ENCODE data around the gene SAMSN1. TPM values are rescaled to one million over a fixed set of nuclear protein-coding genes. Genes with fewer than 3 reads are reported as not detected.

SAMSN1 gene
- total and polyA plus RNA-seq, 9 of the 15 experiments (the other 6 are each of a cell fraction or from before 2014, with no cell fraction given): 101 to 223 (median 159) TPM

DNA sequence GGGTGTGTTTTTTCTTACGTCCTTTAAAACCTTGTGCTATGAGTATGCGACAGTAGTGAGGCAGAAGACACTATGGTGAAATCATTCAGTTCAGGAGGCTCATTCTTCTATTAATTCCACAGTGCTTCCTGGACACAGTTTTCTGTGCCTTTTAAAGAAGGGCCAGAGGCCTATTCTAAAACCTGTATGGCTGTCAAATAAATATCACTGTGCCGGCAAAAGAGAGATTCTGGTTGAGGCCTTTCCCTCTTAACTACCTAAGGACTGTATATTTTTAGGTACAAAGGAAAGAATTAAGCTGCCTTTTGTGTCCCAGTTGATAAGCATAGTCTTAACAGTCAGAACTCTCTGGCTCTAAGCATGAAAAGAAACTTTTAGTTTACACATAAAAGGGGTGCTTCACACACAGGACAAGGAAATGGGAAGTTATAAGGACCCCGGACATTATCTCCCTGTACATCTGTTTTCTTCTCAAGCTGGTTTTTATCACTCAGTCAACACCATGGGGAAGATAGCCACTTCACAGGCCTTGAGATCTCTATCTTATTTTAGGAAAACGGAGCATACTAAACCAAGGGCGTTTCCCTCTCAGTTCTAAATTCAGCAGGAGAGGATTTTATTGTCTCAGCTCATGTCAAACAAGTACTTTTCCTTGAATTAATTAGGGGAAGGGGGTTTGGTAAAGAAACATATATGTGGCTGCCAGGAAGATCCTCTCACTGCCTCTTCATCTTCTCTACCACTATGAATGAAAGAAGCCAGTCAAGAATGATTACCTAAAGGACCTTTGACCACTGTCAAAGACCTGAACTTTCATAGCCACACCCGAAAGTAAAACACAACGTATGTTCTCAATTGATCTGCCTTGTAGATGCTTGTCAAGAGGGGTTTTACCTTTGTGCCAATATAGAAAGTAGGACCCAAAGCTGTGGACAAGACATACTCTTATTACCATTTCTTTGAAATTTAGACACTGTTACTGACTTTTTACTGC lies 91.8 kb downstream of the SAMSN1 start (continued):
- TF ChIP-seq, protein P1, sequence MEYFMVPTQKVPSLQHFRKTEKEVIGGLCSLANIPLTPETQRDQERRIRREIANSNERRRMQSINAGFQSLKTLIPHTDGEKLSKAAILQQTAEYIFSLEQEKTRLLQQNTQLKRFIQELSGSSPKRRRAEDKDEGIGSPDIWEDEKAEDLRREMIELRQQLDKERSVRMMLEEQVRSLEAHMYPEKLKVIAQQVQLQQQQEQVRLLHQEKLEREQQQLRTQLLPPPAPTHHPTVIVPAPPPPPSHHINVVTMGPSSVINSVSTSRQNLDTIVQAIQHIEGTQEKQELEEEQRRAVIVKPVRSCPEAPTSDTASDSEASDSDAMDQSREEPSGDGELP (CRISPR knock-in tag; IDR thresholded peaks at IDR 0.05; ENCODE audit: borderline replicate concordance): no peak
- peak; percentile 99 for TF ChIP-seq HMGN3 (IDR thresholded peaks at IDR 0.05; ENCODE audit: borderline replicate concordance, extremely low read depth, insufficient read length, low read depth, low read length)
- no peak for TF ChIP-seq ASH1L (IDR thresholded peaks at IDR 0.05; ENCODE audit: borderline replicate concordance, low read depth, partially characterized antibody)
- TF ChIP-seq ZNF184 (CRISPR knock-in tag; IDR thresholded peaks at IDR 0.05): no peak
- TF ChIP-seq CCAR2 (IDR thresholded peaks at IDR 0.05; ENCODE audit: low read depth, low read length): no peak
- TF ChIP-seq FOXK1 (CRISPR knock-in tag; IDR thresholded peaks at IDR 0.05; ENCODE audit: borderline replicate concordance): no peak
- peak; percentile 76 for TF ChIP-seq MEF2D (tag; conservative IDR thresholded peaks at IDR 0.05; ENCODE audit: low read depth)
- no peak; the same call in 1 of the 2 replicates for TF ChIP-seq HEY1 (CRISPR knock-in tag; IDR thresholded peaks at IDR 0.05; ENCODE audit: borderline replicate concordance)
- peak; percentile 95 for TF ChIP-seq CBFA2T3 (IDR thresholded peaks at IDR 0.05)
- peak; percentile 42 for TF ChIP-seq SMAD1 (IDR thresholded peaks at IDR 0.05; ENCODE audit: low read depth, low read length, partially characterized antibody)
- peak; percentile 93 for TF ChIP-seq NCOR1 (IDR thresholded peaks at IDR 0.05)
- peak; percentile 95 for TF ChIP-seq FOXM1 (IDR thresholded peaks at IDR 0.05; ENCODE audit: low read depth)
- no peak for TF ChIP-seq FOXM1 (CRISPR knock-in tag; IDR thresholded peaks at IDR 0.05; ENCODE audit: low read depth)
- TF ChIP-seq NFE2L1 (tag; IDR thresholded peaks at IDR 0.05; ENCODE audit: borderline replicate concordance, low read depth): no peak
- TF ChIP-seq MXI1 (IDR thresholded peaks at IDR 0.05; ENCODE audit: low read depth, low read length): peak; percentile 32; the same call in 1 of the 2 replicates
- TF ChIP-seq, protein P2, sequence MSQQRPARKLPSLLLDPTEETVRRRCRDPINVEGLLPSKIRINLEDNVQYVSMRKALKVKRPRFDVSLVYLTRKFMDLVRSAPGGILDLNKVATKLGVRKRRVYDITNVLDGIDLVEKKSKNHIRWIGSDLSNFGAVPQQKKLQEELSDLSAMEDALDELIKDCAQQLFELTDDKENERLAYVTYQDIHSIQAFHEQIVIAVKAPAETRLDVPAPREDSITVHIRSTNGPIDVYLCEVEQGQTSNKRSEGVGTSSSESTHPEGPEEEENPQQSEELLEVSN (IDR thresholded peaks at IDR 0.05; ENCODE audit: borderline replicate concordance in 1 of 2, extremely low read depth in 1 of 2, insufficient read depth in 1 of 2, insufficient read length in 1 of 2, low read depth in 1 of 2, low read length in 1 of 2, poor library complexity in 1 of 2, severe bottlenecking in 1 of 2): no peak
- TF ChIP-seq, protein P3, sequence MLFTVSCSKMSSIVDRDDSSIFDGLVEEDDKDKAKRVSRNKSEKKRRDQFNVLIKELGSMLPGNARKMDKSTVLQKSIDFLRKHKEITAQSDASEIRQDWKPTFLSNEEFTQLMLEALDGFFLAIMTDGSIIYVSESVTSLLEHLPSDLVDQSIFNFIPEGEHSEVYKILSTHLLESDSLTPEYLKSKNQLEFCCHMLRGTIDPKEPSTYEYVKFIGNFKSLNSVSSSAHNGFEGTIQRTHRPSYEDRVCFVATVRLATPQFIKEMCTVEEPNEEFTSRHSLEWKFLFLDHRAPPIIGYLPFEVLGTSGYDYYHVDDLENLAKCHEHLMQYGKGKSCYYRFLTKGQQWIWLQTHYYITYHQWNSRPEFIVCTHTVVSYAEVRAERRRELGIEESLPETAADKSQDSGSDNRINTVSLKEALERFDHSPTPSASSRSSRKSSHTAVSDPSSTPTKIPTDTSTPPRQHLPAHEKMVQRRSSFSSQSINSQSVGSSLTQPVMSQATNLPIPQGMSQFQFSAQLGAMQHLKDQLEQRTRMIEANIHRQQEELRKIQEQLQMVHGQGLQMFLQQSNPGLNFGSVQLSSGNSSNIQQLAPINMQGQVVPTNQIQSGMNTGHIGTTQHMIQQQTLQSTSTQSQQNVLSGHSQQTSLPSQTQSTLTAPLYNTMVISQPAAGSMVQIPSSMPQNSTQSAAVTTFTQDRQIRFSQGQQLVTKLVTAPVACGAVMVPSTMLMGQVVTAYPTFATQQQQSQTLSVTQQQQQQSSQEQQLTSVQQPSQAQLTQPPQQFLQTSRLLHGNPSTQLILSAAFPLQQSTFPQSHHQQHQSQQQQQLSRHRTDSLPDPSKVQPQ (CRISPR knock-in tag; IDR thresholded peaks at IDR 0.05; ENCODE audit: borderline replicate concordance): no peak

Data from K562 (cell line).